Cerebellar nuclear complex (tissue), 1 donor: ENCODE measurements around the gene ZNRF4.

Experiments
- DNase-seq, 2 experiments: peaks; one replicate each; lab custom pipeline; 2025; lab: John Stamatoyannopoulos, UW

The ZNRF4 gene

DNA sequence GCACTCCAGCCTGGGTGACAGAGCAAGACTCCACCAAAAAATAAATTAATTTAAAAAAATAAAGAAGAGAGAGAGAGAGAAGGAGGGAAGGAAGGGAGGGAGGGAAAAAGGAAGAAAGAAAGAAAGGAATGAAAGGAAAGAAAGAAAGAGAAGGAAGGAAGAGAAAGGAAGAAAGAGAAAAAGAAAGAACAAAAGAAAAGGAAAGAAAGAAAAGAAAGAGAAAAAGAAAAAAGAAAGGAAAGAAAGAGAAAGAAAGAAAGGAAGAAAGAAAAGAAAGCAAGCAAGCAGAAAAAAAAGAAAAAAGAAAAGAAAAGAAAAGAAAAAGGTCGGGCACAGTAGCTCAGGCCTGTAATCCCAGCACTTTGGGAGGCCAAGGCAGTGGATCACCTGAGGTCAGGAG, 14.9 kb upstream of the ZNRF4 start:
- no peak for DNase-seq

DNA sequence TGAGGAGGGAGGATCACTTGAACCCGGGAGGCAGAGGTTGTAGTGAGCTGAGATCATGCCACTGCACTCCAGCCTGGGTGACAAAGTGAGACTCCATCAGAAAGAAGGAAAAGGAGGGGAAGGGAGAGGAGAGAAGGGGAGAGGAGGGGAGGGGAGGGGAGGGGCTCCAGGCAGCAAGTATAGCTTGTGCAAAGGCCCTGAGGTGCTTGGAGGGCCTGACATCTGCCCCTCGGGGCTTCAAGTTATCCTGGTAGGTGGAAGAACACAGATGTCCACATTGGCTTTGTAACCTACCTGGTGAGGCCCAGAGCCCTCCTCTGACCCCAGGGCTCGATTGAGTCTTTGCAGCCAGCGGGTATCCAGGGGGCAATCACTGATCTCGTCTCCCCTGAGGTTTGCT, 11.5 kb upstream of the ZNRF4 start:
- no peak for DNase-seq

DNA sequence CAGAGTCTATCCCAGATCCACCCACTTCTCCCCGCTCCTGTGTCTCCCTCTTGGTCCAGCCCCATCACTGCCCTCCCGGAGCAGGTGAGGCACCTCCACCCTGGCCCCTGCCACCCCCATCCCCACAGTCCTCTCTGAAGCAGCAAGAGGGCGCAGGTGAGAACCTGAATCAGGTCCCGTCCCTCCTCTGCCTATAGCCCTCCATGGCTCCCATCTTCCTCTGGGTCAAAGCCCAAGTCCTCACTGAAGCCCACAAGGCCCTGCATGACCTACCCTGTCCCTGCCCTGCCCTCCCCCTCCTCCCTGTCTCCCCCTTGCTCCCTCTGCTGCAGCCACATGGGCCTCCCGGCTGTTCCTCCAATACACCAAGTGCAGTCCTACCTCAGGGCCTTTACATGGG, 10.8 kb upstream of the ZNRF4 start:
- no peak for DNase-seq

DNA sequence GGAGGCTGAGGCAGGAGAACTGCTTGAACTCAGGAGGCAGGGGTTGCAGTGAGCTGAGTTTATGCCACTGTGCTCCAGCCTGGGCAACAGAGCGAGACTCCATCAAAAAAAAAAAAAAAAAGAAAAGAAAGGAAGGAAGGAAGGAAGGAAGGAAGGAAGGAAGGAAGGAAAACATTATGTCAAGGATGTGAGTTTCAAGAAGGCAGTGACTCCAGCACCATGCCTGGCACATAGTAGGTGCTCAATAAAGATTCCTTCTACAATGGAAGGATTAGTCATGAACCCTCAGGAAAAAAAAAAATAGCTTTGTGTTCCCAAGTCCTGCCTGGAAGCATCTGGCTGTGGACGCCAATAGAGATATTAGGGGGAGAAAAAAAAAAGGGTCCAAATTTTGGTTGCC, 10.1 kb upstream of the ZNRF4 start:
- no peak for DNase-seq

DNA sequence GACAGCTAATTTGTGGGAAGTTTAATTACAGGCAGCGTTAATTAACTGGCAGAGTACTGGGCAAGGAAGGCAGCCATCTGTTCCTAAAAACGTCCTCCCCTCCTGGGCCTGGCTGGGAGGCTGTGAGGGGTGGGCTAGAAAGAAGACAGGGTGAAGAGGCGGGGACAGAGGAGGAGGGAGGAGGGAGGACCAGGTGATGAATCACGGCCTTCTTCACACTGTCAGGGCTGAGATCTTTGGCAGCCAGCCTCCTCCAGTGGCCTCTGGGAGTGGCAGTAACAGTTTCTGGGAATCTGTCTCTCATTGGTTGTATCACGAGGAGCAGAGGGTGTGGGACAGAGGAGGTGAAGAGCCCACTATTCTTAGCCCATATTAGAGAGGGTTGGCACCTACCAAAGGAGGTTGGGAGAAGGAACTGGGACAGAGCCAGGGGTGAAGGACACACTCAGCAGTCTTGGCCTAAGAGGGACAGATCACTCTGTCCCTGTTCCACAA, 9.6 kb upstream of the ZNRF4 start:
- DNase-seq: no peak

DNA sequence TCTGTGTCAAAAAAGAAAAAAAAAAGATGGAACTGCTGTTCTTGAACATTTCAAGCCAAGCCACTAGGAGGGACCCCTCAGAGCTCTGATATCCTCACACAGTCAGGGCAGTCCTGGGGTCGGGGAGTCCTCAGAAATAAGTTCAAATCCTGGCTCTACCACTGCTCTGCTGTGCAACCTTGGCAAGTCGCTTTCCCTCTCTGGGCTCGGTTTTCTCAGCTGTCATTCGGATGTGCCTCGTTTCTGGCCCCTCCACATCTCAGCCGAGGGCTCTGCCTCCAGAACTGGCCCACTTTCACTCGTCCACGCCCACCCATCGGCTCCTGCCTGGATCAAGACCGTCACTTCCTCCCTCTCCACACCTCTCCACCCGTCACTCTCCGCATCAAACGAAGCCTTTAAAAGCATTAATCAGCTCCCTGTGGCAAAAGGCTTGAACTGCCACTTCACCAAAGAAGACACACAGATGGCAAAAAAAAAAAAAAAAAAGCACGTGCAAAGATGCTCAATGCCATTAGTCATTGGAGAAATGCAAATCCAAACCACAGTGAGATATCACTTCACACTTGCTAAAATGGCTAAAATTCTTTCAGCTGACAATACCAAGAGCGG, 7.4 kb upstream of the ZNRF4 start:
- DNase-seq: no peak

DNA sequence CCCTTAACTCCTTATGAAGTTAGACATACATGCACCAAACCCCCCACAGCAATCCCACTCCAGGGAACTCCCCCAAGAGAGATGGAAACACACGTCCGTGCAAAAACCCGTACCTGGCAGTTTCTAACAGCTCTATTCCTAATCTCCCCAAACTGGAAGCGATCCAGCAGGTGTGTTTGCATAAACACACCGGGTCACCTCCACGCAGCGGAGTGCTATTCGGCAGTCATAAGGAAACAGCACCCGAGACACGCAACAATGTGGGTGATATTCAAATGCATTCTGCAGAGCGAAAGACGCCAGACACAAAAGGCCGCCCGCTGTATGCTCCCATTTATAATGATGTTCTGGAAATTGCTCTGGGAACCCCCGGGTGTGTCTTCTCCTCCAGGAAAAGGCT, 6.8 kb upstream of the ZNRF4 start:
- no peak for DNase-seq

DNA sequence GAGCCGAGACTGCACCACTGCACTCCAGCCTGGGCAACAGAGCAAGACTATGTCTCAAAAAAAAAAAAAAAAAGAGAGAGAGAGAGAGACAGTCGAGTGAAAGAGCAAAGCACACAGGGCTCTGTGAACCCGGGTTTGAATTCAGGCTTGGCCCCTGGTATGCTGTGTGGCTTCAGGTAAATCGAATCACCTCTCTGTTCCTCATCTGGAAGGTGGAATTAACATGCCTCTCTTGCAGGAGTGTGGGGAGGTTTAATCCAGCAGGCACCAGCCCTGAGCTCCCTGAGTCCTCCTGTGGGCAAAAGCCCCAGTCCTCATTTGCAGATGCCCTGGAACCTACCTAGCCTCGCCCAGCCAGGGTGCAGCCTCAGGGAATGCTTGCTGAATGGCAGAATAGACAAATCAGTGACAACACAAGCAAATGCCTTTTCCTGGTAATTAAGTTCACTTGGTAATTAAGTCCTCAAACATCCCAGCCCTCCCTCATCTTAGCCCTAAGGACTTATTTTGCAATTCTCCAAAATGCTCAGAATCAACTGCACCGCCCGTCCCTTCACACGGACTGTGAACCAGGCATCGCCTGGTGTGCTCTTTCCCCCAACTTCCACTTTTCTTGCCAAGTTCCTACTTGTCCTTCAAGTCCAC, 4.6 kb upstream of the ZNRF4 start:
- DNase-seq: no peak

DNA sequence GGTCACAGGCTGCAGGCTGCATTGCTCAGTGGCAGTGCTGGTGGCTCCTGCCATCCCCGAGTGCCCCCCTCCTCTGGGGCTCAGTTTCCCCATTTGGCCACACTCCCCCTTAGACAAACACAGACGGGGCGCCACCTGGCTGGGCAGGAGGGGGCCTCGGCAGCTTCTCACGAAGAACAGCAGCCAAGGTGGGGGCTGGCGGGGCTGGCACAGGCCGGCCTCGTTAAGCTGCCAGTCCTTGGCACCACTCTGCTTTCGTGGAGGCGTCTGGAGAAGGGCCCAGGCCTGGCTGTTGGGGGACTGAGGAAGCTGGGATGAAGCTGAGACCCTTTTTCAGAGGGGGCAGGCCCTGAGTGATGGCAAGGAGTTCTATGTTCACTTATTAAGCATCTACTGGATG, 3.7 kb upstream of the ZNRF4 start:
- no peak for DNase-seq

DNA sequence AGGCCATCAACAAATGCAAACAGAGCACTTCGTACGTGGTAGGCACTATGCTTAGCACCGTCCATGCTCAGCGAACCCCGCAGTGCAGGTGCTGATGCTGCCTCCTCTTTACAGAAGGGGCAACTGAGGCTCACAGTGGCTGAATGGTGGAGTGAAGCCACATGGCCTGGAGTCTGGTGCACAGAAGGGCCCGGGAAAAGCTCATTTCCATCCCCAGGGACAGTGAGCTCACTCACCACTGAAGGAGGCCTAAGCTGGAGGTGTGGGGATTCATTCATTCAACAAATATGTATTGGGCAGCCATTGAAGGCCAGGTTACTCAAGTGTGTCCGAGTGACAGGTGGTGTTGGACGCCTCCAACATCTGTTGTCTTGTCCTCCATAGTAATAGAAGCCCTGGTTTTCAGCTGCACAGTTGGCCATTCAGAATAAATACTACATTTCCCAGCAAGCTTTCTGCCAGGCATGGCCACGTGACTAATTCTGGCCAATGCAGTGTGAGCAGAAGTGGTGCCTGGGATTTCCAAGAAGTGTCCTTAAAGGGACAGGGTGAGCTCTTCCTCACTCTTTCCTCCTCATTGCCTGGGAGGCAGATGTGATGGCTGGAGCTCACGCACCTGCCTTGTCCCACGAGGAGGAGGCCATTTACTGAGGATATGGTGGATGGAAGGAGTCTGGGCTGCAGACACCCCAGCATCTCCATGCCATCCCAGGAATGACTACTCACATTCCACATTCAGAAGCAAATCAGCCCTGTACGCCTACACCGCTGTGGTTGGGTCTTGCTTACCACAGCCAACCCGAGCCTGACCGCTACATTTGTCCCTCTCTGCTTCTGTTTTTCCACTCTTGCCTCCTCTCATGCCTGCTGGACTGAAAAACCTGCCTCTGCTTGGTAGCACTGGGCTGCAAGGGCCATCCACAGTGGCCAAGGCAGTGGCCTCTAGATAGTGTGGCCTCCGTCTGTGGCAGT, 2.3 kb upstream of the ZNRF4 start:
- DNase-seq: no peak

DNA sequence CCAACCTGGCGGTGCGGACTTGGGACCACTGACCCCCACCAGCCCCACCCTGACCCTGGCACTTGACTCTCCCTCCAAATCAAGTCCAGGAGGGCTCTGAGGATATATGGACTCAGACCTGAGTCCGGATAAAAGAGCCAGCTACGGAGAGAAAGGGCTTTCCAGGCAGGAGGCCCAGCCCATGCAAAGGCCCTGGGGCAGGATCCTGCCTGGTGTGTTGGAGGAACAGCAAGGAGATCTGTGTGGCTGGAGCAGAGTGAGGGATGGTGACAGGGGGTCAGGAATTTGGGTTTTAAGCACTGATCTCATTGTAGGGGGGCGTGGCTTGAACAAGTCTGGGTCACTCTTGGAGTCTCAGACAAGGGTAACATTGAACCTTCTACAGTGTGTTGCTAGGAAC, 474 bp upstream of the ZNRF4 start:
- no peak for DNase-seq

DNA sequence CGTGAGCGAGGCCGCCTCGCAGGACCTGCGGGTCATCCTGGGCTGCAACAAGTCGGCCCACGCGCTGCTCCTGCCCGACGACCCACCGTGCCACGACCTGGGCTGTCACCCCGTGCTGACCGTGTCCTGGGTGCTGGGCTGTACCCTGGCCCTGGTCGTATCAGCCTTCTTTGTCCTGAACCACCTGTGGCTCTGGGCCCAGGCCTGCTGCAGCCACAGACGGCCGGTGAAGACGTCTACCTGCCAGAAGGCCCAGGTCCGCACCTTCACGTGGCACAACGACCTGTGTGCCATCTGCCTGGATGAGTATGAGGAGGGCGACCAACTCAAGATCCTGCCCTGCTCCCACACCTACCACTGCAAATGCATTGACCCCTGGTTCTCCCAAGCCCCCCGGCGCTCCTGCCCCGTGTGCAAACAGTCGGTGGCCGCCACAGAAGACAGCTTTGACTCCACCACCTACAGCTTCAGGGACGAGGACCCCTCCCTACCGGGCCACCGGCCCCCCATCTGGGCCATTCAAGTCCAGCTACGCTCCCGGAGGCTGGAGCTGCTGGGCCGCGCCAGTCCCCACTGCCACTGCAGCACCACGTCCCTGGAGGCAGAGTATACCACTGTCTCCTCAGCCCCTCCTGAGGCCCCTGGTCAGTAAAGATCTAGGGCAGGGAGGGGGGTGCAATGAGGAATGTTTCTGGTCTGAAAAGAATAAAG, 1.1 kb downstream of the ZNRF4 start:
- no peak for DNase-seq

DNA sequence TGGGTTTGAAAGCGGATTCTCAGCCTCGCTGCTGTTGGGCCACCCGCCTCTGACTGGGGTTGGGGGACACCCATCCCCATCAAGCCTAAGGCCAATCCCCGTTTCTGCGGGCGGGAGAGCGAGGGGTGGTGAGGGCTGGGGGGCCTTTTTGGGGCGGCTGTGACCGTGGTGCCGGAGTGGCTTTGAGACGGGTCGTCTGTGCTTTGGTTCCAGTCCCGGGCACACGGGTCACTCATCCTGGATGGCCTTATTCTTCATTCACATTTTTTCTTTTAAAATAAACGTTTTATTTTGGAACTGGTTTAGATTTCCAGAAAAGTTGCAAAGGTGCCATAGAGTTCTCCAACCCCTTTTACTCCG, 1.6 kb downstream of the ZNRF4 start:
- DNase-seq: no peak

DNA sequence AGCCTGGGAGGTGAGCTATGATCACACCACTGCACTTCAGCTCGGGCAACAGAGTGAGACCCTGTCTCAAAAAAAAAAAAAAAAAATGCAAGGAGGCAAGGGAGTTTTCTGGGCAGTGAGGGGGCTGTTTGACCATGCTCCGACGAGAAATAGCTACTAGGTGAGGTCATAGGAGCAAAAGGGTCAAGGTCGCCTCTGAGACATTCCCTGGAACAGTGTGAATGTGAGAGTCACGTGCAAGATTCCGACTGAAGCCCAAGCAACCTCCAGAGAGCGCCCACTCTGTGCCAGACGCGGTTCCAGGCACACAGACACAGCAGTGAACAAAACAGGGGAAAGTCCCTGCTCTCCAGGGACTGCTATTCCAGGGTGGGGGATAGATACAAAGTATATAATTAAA, 2.5 kb downstream of the ZNRF4 start:
- no peak for DNase-seq

DNA sequence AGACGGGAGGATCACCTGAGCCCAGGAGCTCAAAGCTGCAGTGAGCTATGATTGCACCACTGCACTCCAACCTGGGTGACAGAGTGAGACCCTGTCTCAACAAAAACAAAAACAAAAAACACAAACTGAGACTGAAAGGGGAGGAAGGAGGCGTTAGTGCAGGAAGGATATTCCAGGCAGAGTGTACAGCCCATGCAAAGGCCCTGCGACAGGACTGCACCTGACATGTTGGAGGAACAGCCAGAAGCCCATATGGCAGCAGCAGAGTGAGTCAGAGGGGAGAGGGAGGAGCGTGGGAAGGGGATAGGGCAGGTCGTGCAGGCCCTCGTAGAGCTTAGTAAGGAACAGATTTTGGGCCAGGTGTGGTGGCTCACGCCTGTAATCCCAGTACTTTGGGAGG, 3.2 kb downstream of the ZNRF4 start:
- no peak for DNase-seq

DNA sequence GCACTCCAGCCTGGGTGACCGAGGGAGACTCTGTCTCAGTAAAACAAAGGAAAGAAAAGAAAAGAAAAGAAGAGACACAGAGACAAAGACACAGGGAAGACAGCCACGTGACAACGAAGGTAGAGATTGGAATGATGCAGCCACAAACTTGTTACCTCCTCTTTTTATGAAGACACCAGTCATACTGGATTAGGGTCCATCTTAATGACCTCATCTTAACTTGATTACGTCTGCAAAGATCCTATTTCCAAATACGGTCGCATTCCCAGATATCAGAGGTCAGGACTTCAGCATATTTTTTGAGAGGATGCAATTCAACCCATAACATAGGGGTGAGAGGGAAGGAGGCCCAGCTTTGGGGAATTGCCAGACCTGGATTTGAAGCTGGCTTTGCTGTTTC, 4.1 kb downstream of the ZNRF4 start:
- no peak for DNase-seq

DNA sequence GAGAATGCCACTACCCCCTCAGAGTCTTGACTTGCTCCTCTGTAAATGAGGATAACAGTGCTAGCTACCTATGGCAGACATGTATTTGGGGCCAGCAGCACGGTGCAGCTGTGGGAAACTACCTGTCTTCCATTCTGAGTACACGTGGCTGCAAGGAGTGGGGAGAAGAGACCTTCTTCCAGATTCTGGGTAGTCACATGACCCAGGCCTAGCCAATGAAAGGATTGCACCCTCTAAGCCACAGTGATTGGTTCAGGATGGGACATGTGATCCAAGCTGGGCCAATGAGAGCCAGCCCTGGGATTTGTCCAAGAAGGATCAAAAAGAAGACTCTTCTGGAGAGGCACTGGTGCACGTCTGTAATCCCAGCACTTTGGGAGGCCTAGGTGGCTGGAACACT, 5.5 kb downstream of the ZNRF4 start:
- DNase-seq: no peak

DNA sequence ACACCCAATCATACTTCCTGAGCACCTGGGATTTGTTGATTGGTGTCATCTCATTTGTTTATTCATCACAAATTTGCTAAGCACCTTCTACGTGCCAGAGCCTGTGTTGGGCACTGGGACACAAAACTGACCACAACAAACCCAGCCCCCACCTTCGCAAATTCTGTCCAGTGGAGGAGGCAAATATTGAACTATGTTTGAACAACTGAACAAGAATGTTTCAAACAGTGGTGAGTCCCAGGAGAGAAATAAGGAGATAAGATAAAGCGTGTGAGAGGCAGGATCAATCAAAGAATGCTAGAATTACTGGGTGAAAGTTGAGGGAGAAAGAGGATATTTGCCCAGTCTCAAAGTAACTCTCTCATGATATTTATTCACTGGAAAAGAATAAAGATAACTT, 8.7 kb downstream of the ZNRF4 start:
- no peak for DNase-seq

DNA sequence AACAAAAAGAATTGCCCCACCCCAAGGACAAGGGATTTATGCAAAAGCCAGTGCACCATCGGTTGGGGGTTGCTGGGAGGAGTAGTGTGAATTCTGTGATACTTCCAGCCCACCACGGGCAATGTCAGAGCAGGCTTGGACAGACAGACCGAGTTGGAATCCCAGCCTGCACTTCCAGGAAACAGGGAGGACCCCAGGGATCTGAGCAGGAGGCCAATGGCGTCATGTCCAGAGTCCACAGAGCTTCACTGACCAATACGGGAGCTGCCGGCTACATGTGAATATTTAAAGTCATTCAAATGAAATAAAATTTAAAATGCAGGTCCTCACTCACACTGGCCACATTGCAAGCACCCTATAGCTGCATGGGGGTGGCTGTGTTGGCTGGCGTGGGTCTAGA, 10.9 kb downstream of the ZNRF4 start:
- DNase-seq: no peak

DNA sequence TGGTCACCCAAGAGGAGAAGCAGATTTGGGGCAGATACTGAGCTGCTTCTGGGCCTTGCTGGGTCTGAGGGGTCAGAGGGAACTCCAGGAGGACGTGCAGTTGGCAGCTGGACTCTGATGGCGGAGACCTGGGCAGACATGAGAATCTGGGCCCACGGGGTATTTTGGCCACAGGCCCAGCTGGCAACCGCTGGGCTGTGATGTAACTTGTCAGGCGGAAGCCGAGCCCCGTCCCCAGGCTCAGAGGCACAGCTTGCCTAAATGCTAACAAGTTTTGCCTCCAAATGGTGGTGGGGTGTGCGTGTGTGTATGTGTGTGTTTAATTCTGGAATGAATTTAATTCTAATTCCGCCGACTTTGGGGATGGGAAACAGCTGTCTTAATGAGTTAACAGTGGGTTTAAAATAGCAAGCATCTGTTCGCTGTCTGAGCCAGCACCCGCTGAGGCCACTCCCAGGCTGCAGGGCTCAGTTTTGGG, 11.6 kb downstream of the ZNRF4 start:
- DNase-seq: no peak

DNA sequence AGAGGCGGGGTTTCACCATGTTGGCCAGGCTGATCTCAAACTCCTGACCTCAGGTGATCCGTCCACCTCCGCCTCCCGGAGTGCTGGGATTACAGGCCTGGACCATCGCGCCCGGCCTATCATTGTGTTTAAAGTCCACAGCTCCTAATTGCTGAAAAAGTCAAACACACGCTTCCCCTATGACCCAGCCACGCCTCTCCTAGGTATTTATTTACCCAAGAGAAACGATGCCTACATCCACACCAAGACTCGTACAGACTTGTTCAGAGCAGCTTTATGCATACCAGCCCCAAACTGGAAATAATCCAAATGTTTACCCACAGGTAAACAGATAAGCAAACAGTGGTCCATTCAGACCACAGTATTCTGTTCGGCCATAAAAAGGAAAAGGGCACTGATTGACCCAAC, 15.1 kb downstream of the ZNRF4 start:
- DNase-seq: no peak

DNA sequence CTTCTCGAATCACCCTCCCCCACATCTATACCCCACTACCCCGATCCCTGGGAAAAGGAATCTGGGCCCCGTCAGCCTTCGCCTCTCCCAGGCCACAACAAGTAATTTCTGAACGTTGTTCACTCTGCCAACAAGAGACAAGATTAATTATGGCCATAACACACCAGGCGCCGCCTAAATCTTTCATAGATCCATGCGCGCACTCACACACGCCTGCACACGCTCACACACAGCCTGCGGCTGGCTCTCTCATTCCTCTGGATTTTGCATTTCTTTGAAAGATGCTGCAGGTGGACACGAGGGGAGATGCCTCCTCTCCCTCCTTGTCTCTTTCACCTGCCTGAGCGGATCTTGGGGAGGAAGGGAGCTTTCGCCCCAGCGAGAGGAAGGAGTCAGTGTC, 17.1 kb downstream of the ZNRF4 start:
- DNase-seq: no peak
